Measurements from ENCODE around the gene FRYL.

DNA sequence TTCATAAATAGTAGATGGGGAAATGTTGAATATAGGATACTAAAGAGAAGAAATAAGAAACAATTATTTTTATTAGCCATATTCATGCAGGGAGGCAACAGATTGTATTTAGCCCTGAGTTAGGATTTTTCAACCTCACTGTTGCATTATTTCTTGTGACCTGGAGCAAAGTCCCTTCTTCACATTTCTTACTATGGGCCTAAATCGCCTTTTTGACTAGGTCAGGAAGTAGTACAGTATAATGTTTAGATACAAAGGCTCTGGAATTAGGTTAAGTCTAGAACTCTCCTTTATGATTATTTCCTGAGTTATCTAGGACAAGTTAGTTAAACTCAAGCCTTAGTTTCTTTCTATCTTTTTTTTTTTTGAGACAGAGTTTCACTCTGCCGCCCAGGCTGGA lies 88.0 kb downstream of the FRYL start:
- TF ChIP-seq, protein P1, sequence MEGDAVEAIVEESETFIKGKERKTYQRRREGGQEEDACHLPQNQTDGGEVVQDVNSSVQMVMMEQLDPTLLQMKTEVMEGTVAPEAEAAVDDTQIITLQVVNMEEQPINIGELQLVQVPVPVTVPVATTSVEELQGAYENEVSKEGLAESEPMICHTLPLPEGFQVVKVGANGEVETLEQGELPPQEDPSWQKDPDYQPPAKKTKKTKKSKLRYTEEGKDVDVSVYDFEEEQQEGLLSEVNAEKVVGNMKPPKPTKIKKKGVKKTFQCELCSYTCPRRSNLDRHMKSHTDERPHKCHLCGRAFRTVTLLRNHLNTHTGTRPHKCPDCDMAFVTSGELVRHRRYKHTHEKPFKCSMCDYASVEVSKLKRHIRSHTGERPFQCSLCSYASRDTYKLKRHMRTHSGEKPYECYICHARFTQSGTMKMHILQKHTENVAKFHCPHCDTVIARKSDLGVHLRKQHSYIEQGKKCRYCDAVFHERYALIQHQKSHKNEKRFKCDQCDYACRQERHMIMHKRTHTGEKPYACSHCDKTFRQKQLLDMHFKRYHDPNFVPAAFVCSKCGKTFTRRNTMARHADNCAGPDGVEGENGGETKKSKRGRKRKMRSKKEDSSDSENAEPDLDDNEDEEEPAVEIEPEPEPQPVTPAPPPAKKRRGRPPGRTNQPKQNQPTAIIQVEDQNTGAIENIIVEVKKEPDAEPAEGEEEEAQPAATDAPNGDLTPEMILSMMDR (IDR thresholded peaks at IDR 0.05; ENCODE audit: low read length): no peak
- TF ChIP-seq EZH2 (IDR thresholded peaks at IDR 0.05; ENCODE audit: borderline replicate concordance, low read length): no peak

Data from OCI-LY1 (cell line).